NCI-H1048 (cell line): ENCODE measurements around the gene ZNF793.

Experiments
- DNase-seq: peaks from one replicate; lab custom pipeline; 2025; lab: John Stamatoyannopoulos, UW

Gene ZNF793

DNA sequence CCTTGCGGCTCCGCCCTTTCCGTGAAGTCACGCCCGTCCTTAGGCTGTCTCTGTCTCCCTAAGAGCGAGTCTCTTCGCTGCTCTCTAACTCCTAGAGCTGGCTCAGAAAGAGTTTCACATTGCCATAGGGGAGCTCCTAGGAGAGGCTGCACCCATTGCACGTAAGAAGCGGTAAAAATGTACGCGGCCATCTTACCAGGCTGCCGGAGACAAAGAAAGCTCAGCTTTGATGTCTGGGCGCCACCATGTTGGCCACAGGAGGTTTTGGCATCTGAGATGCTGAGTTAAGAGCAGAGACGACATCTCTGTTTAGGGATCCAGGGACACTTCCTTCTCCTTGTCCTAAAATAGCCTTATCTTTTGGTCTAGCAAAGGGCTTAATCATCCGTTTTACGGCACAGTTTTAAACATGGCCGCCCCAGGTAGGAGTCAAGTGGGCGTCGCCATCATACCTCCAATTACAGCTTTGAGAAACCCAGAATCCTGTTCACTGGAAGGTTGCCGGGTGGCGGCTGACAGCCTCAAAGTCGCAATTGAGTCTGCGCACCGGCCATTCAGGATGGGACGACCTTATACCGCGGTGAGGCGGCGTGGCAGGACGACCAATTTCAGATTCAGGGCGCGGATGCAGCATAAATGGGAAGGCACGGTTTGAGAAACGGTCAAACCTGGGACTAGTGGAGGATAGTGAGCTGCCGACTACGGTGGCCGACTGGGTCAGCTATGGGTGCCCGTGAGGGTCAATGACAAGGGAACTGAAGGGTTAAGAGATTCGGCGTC lies at the start of gene ZNF793:
TSS of gene ZNF793 (plus strand) at position 553 of the 780 bp plus-strand sequence. CDS start 16,501 bp downstream, outside the sequence.
- peak; percentile 4 for DNase-seq

DNA sequence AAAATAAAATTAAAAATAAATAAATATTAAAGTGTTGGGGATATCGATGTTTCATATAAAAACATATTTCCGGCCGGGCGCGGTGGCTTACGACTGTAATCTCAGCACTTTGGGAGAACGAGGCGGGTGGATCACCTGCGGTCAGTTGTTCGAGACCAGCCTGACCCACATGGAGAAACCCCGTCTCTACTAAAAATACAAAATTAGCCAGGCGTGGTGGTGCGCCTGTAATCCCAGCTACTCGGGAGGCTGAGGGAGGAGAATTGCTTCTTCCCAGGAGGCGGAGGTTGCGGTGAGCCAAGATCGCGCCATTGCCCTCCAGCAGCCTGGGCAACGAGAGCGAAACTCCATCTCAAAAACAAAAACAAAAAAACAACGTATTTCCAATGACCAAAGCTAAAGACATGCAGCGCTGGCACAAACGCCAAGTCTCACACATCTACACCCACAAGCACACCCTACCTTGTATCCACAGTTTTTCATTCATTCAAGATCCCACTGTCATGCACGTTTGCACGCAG lies 40.4 kb upstream of the ZNF793 start:
- no peak for DNase-seq

DNA sequence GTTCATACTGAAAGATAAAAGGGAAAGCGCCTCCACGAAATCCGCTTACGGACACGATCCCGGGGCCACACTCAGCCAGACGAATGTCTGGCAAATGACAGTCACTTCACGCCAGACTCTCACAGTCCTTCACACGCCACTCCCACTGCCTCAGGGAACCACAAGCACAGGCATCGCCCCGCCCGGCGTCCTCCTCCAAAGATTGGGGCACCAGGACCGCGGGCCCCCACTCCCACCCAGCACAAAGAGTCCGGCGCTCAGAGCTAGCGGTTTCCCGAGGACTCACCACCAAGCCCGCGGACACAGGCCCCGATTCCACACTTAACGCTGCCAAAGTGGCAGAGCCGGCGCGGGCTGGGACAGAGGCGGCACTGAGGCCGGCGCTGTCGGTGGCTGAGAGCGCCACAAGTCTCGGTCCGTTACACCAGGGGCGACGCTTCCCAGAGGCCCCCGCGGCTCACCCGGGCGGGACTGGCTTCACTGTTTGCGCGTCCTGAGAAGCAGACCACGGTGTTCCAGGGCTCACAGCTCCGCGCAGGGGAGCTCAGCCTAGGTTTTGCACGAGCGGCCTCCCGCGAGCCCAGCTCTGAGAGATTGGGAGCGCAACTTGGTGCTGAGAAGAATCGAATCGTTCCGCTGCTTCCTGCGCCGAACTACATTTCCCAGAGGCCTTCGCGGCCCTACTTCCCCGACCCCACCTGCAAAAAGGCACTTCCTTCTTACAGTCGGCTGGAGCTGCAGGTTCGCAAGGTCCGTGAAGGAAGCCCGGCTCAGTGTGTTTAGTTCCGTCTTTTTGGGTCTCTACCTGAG lies 39.7 kb upstream of the ZNF793 start, which contains the start of gene ZNF569:
TSS of gene ZNF569 (minus strand) at position 647 of the 810 bp plus-strand sequence. CDS start 22,523 bp downstream, outside the sequence.
- DNase-seq: peak; percentile 74

DNA sequence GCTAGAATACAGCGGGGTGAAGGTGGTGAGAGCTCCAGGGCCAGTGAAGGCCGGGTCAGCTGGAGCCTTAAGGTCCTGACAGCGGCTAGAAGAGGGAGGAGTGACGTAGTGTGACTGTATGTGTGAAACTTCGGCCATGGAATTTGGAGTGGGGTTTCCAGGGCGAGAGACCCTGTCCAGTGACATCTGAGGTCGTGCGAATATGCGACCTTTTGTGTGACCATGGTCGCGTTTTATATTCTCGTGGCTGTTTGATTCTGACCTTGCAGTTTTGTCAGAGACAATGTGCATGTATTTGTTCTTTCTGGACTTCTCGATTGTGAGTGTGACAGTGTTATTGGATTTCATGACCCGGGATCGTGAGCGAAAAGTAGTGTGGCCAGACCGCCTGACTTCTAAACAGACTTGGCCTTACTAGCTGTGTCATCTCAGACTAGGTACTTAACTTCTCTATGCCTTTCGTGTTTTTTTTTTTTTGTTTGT lies 39.1 kb upstream of the ZNF793 start:
- no peak for DNase-seq

DNA sequence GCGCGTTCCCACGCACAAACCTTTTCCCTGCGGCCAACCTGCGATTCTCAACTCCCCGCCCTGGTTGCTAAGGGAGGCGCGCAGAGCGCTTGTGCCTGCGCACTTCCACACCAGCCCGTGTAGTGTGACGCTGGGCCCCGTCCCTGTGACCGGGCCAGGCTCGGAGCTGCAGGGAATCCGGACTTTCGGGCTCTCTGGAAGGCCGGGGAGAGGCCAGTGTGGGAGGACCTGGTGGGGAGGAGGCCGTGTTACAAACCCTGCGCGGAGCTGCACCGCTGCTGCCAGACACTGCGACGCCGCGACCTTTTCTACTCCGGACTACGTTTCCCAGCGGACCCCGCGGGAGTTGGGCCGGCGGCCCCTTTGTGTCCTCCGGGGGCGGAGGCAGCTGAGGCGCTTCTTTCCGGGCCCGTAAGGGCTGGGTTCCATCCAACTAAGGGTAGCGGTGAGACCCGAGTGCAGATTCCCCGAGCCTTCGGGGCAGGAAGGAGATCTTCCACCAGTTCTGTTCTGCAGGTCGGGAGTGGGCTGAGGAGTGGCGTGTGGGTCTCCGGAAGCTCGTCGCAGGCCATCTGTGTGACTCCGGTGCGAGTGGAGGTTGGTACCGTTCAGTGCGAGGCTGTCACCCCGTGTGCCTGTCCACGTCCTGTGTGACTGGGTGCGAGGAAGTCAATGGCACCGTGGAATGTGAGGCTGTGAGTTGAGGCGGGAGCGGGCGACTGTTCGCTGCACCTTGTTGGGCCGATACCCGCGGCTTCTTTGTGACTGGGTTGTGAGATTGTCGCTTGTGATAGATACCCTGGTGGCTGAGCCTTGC lies 37.6 kb upstream of the ZNF793 start, which contains the start of gene ZNF570:
TSS of gene ZNF570 (plus strand) at position 396 of the 817 bp plus-strand sequence. CDS start 999 bp downstream, outside the sequence.
- peak; percentile 42 for DNase-seq

DNA sequence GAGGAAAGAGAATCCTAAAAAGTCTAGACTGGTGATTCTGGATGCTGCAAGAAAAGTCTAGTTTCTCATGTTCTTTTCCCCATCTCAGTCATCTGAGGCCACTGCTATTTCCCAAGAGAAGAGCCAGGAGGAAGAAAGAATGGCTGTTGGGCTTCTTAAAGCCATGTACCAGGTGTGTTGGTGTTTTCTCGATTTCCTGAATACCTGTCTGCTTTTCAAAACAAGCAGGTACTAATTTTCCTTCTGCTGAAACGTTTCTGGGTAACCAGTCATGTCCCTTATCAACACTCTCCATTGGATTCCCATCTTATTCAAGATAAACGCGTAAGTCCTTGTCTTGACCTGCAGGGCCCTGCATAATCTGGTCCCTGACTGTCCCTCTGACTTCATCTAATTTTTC lies 36.5 kb upstream of the ZNF793 start:
- DNase-seq: no peak

DNA sequence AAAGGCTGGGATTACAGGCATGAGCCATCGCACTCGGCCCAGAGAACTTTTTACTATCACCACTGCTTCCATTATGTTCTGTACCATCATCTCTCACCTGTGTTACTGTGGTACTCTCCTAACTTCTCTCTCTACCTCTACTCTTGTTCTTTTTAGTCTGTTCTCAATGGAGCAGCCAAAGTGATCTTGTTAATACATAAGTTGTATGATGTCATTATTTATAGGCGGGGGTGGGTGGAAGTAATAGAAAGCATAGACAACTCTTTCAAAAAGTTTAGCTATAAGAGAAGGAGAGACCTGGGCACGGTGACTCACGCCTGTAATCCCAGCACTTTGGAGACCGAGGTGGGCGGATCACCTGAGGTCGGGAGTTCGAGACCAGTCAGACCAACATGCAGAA lies 34.6 kb upstream of the ZNF793 start:
- DNase-seq: no peak

DNA sequence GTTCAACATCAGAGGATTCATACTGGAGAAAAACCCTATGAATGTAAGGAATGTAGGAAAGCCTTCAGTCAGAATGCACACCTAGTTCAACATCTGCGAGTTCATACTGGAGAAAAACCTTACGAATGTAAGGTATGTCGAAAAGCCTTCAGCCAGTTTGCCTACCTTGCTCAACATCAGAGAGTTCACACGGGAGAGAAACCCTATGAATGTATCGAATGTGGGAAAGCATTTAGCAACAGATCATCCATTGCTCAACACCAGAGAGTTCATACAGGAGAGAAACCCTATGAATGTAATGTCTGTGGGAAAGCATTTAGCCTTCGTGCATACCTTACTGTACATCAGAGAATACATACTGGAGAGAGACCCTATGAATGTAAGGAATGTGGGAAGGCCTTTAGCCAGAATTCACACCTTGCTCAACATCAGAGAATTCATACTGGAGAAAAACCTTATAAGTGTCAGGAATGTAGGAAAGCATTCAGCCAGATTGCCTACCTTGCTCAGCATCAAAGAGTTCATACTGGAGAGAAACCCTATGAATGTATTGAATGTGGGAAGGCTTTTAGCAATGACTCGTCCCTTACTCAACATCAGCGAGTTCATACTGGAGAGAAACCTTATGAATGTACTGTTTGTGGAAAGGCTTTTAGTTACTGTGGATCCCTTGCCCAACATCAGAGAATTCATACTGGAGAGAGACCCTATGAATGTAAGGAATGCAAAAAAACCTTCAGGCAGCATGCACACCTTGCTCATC lies 22.2 kb upstream of the ZNF793 start:
- no peak for DNase-seq

DNA sequence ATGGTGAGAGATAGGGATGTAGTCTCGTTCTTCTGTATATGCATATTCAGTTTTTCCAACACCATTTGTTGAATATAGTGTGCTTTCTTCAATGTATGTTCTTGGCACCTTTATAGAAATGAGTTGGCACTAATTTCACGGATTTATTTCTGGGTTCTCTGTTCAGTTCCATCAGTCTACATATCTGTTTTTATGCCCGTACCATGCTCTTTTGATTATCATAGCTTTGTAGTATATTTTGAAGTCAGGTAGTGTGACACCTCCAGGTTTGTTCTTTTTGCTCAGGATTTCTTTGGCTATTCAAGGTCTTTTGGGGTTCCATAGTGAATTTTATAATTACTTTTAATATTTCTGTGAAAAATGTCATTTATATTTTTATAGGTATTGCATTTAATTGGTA lies 14.5 kb upstream of the ZNF793 start:
- no peak for DNase-seq

DNA sequence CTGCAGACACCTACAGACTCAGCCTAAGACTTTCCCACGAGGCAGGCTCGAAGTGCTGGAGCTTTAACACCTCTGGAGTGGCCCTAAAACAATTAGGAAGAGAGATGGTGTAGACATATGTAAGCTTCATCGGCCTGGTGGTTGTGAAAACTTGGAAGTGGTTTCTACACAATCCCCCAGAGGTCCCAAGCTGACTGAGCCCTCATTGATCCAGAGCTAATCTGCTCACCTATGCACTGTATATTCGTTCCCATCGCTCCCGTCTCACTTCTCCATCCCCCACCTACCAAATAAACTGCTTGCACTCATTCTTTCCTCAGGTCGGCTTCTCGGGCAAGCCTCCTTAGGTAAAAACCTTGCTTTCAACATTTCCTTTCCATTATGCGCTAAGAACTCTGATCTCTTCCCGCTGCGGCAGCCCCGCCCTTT lies 767 bp upstream of the ZNF793 start:
- DNase-seq: no peak

DNA sequence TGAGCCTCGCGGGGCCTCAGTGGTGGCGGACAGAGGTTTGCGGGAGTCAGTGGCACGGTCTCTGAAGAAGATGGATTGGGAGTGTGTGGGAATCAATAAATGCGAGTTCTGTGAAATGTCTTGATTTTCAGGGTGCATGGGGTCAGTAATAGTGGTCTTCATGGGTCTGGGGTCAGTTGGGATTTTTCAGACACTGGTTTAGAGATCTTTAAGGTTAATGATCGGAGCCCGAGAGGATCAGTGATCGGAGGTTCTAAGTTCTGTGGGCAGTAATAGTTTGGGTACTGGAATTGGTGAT lies 377 bp downstream of the ZNF793 start:
- DNase-seq: no peak

DNA sequence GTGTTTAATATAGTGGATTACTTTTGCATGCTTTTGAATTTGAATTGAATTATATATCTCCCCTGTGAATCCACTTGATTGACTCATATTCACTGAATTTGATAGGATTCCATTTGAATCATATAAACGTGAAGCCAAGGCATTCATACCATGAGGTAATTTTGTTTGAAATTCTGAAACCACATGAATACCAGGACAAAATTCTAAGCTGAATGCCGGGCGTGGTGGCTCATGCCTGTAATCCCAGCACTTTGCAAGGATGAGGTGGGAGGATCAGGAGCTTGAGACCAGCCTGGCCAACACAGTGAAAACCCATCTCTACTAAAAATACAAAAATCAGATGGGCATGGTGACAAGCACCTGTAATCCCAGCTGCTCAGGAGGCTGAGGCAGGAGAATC lies 4.4 kb downstream of the ZNF793 start:
- DNase-seq: no peak

DNA sequence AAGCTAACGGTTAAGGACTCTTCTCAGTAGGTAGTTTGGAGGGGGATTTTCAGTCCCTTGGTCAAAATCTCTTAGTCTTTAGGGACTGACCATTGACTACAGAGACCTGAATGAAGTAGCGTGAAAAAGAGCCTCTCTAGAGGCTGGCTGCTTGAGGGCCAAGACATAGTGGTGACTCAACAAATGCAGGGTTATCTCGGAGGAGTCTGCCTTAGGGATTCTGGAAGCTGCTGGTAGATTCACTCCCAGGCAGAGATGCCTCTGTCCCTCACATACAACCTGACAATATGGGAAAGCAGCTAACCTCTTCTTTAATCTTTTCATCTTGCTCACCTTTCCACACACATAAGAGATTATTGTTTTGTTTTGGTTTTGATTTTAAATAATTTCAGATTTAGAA lies 5.1 kb downstream of the ZNF793 start:
- no peak for DNase-seq

DNA sequence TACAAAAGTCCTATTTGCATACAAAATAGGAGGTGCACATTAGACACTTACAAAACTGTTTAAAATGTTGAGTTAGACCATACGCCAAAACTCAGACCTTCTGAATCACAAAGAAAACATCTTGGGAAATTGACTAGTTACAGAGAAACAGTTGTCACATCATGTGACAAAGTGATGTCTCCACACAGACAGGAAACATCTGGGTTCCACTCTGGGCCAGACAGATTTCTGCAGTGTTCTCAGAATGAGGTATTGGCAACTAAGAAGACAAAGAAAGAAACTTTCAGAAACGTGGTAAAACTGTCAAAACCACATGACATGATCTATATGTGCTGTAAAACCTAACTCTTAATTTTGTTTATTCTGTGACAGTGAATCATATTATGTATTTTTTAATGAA lies 6.7 kb downstream of the ZNF793 start:
- DNase-seq: no peak

DNA sequence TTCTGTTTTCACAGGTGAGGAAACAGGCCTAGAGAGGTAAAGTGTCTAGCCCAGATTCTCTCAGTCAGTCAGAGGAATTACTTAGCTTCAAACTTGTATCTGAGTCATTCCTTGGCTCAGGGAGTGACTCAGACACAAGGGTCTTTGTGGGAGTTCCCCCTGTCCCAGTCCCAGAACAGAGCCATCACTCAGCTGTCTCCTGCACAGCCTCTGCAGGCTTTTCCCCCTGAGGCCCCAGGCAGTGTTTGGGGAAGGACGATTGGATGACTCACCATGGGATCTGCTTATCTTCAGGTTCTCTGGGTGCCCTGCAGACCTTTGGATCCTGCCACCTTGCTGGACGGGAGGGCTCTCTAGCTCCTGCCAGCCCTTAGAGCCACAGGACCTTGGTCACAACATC lies 13.2 kb downstream of the ZNF793 start:
- no peak for DNase-seq

DNA sequence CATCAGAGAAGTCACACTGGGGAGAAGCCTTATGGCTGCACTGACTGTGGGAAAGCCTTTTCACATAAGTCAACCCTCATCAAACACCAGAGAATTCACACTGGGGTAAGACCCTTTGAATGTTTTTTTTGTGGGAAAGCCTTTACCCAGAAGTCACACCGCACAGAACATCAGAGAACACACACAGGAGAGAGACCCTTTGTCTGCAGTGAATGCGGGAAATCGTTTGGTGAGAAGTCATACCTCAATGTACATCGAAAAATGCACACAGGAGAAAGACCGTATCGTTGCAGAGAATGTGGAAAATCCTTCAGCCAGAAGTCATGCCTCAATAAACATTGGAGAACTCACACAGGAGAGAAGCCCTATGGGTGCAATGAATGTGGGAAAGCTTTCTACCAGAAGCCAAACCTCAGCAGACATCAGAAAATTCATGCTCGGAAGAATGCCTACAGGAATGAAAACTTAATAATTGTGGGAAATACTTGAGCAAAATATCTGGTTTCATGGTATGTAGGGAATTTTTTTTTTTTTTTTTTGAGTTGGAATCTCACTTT lies 30.7 kb downstream of the ZNF793 start:
- DNase-seq: no peak

DNA sequence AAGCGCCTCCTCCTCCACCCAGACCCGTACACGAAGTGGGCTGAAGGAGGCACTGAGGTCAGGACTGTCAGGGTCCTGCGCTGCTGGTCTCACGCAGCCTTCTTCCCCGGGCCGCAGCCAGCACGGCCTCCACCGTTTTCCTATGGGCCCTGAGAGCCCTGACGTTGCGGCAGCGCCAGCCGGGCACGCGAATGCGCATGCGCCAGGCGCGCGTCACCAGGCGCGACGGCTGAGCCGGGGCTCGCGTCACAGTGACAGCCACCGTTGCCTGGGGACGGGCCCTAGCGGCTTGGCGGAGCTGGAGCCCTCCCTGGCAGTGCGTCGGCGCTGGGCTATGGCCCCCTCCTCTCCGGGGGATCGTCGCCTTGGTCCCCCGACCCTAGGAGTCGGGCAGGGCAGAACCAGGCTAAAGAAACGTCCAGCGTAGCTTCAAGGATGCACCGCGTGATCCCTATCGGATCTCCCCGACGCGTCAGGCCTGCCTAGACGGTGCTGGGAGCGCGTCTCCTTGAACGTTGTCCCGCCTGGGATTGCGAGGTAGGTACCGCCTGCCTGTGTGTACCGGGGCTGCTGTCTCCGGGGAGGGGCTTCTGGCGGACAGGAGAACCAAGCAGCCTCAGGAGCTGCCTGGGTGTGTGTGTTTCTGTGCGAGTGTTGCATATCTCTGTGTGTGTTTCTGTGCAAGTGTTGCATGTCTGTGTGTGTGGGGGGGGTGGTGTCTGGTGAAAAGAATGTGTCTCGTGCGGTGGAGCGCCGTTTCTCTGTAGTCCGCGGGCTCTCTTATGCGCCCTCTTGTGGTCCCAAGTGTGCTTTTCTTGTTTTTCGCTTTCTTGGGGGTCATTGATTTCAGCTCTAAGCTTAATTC lies 44.6 kb downstream of the ZNF793 start:
- DNase-seq: no peak

DNA sequence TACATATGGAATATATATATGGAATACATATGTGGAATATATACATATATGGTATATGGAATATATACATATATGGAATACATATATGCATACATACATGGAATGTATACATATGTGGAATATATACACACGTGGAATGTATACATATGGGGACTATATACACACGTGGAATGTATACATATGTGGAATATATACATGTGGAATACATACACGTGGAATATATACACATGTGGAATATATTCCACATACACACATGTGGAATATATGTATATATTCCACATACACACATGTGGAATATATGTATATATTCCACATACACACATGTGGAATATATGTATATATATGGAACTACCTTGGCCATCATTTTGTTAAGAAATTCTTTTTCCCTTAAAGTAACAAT lies 56.8 kb downstream of the ZNF793 start:
- DNase-seq: no peak

DNA sequence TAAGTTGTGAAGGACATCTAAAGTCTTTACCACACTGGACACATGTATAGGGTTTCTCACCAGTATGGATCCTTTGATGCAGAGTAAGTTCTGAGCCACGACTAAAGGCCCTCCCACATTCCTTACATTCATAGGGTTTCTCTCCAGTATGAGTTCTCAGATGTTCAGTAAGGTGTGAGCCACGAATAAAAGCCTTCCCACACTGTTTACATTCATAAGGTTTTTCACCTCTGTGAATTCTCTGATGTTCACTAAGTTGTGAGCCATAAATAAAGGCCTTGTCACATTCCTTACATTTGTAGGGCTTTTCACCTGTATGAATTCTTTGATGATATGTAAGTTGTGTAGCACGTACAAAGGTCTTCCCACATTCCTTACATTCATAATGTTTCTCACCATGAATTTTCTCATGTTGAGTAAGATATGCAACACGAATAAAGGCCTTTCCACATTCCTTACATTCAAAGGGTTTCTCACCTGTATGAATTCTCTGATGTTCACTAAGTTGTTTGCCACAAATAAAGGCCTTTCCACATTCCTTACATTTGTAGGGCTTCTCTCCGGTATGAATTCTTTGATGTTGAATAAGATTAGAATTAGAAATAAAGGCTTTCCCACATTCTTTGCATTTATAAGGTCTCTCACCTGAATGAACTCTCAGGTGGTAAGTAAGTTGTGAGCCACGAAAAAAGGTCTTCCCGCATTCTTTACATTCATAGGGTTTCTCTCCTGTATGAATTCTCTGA lies 58.1 kb downstream of the ZNF793 start:
- DNase-seq: no peak
